ENCODE results near the gene TNRC18. TPM values are rescaled to one million over a fixed set of nuclear protein-coding genes. Genes with fewer than 3 reads are reported as not detected.

Gene TNRC18
- total RNA-seq, 1 donor from 2014 or later: 198 TPM

GRCh38 chr7:5423976-5424748, 528 bp upstream of the TNRC18 start:
- Mint-ChIP-seq H3K27ac (ENCODE audit: unreplicated experiment) (peak overlapping the region; percentile 99), H3K27me3 (ENCODE audit: unreplicated experiment) (no peaks in the 10 kb centered on the region), H3K4me3 (ENCODE audit: unreplicated experiment) (peak overlapping the region; percentile 98), H3K4me1 (ENCODE audit: unreplicated experiment) (peaks cover 8% of the 10 kb centered on the region), H3K36me3 (ENCODE audit: unreplicated experiment) (peaks cover 9% of the 10 kb centered on the region), H3K9me3 (ENCODE audit: unreplicated experiment) (no peaks in the 10 kb centered on the region)
- peak; percentile 99 for DNase-seq (ENCODE audit: extremely low spot score, unreplicated experiment)
- no peak for TF ChIP-seq CTCF (IDR thresholded peaks at IDR 0.05)

- no peaks in the 10 kb centered on the region for H3K9me3 Mint-ChIP-seq (ENCODE audit: unreplicated experiment)
- H3K4me3 Mint-ChIP-seq (ENCODE audit: unreplicated experiment): peak overlapping the region; percentile 93
- DNase-seq (ENCODE audit: extremely low spot score, unreplicated experiment): no peak
- no peak for TF ChIP-seq CTCF (IDR thresholded peaks at IDR 0.05)
- peaks cover 19% of the 10 kb centered on the region for H3K4me1 Mint-ChIP-seq (ENCODE audit: unreplicated experiment)
- H3K36me3 Mint-ChIP-seq (ENCODE audit: unreplicated experiment): peaks cover 10% of the 10 kb centered on the region
- H3K27me3 Mint-ChIP-seq (ENCODE audit: unreplicated experiment): no peaks in the 10 kb centered on the region
- H3K27ac Mint-ChIP-seq (ENCODE audit: unreplicated experiment): peak overlapping the region; percentile 98
Measured at GRCh38 chr7:5422396-5423305, 983 bp downstream of the TNRC18 start.

GRCh38 chr7:5421714-5422395, 1.8 kb downstream of the TNRC18 start:
- no peak for DNase-seq (ENCODE audit: extremely low spot score, unreplicated experiment)
- no peak for TF ChIP-seq CTCF (IDR thresholded peaks at IDR 0.05)
- Mint-ChIP-seq H3K4me3 (ENCODE audit: unreplicated experiment) (peak overlapping the region; percentile 89), H3K27ac (ENCODE audit: unreplicated experiment) (peak overlapping the region; percentile 98), H3K27me3 (ENCODE audit: unreplicated experiment) (no peaks in the 10 kb centered on the region), H3K9me3 (ENCODE audit: unreplicated experiment) (no peaks in the 10 kb centered on the region), H3K4me1 (ENCODE audit: unreplicated experiment) (peaks cover 20% of the 10 kb centered on the region), H3K36me3 (ENCODE audit: unreplicated experiment) (peaks cover 10% of the 10 kb centered on the region)

- no peaks in the 10 kb centered on the region for H3K9me3 Mint-ChIP-seq (ENCODE audit: unreplicated experiment)
Measured at GRCh38 chr7:5420881-5421713, 2.5 kb downstream of the TNRC18 start.

More at GRCh38 chr7:5420881-5421713, 2.5 kb downstream of the TNRC18 start:
- peak overlapping the region; percentile 89 for H3K4me3 Mint-ChIP-seq (ENCODE audit: unreplicated experiment)
- peaks cover 10% of the 10 kb centered on the region for H3K36me3 Mint-ChIP-seq (ENCODE audit: unreplicated experiment)
- no peaks in the 10 kb centered on the region for H3K27me3 Mint-ChIP-seq (ENCODE audit: unreplicated experiment)
- TF ChIP-seq CTCF (IDR thresholded peaks at IDR 0.05): no peak
- H3K4me1 Mint-ChIP-seq (ENCODE audit: unreplicated experiment): peaks cover 21% of the 10 kb centered on the region
- peak overlapping the region; percentile 98 for H3K27ac Mint-ChIP-seq (ENCODE audit: unreplicated experiment)
- no peak for DNase-seq (ENCODE audit: extremely low spot score, unreplicated experiment)
